Measurements from ENCODE around the gene BECN2.
"Not testable (repeated sequence)": the region's sequence is repeated elsewhere in the genome, so short reads cannot be mapped to it uniquely, and the experiment has no call there.

DNA sequence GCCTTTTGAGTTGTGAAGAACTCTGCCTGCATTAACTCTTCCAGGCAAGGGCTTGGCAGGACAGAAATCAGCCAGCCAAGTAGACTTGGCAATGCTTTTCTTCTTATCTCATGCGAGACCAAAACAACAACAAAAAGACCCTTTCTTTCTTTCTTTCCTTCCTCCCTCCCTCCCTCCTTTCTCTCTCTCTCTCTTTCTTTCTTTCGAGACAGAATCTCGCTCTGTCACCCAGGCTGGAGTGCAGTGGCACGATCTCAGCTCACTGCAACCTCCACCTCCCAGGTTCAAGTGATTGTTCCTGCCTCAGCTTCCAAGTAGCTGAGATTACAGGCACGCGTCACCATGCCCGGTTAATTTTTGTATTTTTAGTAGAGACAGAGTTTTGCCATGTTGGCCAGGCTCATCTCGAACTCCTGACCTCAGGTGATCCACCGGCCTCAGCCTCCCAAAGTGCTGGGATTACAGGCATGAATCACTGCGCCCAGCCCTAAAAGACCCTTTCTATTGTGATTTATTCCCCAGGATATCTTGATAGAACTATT lies 30.9 kb downstream of the BECN2 start:
- TF ChIP-seq, protein P1, sequence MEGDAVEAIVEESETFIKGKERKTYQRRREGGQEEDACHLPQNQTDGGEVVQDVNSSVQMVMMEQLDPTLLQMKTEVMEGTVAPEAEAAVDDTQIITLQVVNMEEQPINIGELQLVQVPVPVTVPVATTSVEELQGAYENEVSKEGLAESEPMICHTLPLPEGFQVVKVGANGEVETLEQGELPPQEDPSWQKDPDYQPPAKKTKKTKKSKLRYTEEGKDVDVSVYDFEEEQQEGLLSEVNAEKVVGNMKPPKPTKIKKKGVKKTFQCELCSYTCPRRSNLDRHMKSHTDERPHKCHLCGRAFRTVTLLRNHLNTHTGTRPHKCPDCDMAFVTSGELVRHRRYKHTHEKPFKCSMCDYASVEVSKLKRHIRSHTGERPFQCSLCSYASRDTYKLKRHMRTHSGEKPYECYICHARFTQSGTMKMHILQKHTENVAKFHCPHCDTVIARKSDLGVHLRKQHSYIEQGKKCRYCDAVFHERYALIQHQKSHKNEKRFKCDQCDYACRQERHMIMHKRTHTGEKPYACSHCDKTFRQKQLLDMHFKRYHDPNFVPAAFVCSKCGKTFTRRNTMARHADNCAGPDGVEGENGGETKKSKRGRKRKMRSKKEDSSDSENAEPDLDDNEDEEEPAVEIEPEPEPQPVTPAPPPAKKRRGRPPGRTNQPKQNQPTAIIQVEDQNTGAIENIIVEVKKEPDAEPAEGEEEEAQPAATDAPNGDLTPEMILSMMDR (IDR thresholded peaks at IDR 0.05; ENCODE audit: borderline replicate concordance, extremely low read depth, low read length, poor library complexity, severe bottlenecking): not testable (repeated sequence)
- not testable (repeated sequence) for TF ChIP-seq EZH2 (IDR thresholded peaks at IDR 0.05; ENCODE audit: borderline replicate concordance, low read depth, low read length, severe bottlenecking)
